Posterior cingulate gyrus (tissue), 11 donors: ENCODE measurements around the gene RANBP1.
A peak's percentile ranks its signal among the peaks of the same experiment; 100 is the strongest.

Source experiments
- DNase-seq, 10 donors: peaks; one replicate each; pipeline versions ENCODE4 v3.0.0 to v3.0.0-alpha.2; 2020 to 2021; ENCODE audit warnings: mixed read lengths in 3 of 10
- intact Hi-C: fragments of 100-400 bp; cut with DNase I; formaldehyde crosslinking; loops from one replicate; pipeline ENCODE4 v1.15.1; 2023

Gene RANBP1

DNA sequence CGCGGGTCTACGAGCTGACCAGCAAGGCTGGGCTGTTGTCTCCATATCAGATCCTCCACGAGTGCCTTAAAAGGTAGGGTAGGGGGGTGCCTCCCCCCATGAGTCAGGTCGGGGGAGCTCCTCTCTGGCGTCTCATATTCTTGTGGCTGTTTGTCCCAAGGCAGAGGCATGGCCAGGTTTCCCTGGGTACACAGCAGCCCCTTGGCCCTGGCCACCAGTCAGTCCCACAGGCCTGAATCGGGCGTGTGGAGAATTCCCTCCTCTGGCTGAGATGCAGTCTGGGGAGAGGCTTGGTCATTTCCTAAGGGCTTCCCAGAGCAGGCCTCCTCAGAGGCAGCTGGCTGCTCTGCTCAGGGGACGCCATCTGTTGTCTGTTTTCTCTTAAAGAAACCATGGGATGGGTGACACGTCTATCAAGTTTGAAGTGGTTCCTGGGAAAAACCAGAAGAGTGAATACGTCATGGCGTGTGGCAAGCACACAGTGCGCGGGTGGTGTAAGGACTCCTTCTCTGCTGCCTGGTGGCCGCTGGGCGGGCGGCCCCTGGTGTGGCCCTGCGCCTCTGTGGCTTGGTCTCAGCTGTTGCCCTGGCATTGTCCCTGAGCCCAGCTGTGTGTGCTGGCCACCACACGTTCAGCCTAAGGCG lies 9.6 kb upstream of the RANBP1 start:
- DNase-seq, result peak in 4 of 10 donors; percentile 38 to 89 (median 76)
- intact Hi-C loops, result no loop called here

- DNase-seq, result peak in 3 of 10 donors; percentile 48 to 69 (median 64)
- intact Hi-C loops, result no loop called here
Observed at GRCh38 chr22:20106849-20107237, 9.1 kb upstream of the RANBP1 start.

- intact Hi-C loops, result no loop called here
Observed at GRCh38 chr22:20107471-20107901, 8.4 kb upstream of the RANBP1 start.

GRCh38 chr22:20107951-20108756 lies 7.8 kb upstream of the RANBP1 start:
- DNase-seq, result peak in 3 of 10 donors; percentile 56 to 65 (median 62)
- intact Hi-C loops, result no loop called here

More at GRCh38 chr22:20107471-20107901, 8.4 kb upstream of the RANBP1 start:
- peak in 3 of 10 donors; percentile 44 to 73 (median 69) for DNase-seq

GRCh38 chr22:20108757-20109230 lies 7.1 kb upstream of the RANBP1 start:
- intact Hi-C loops, result no loop called here

DNA sequence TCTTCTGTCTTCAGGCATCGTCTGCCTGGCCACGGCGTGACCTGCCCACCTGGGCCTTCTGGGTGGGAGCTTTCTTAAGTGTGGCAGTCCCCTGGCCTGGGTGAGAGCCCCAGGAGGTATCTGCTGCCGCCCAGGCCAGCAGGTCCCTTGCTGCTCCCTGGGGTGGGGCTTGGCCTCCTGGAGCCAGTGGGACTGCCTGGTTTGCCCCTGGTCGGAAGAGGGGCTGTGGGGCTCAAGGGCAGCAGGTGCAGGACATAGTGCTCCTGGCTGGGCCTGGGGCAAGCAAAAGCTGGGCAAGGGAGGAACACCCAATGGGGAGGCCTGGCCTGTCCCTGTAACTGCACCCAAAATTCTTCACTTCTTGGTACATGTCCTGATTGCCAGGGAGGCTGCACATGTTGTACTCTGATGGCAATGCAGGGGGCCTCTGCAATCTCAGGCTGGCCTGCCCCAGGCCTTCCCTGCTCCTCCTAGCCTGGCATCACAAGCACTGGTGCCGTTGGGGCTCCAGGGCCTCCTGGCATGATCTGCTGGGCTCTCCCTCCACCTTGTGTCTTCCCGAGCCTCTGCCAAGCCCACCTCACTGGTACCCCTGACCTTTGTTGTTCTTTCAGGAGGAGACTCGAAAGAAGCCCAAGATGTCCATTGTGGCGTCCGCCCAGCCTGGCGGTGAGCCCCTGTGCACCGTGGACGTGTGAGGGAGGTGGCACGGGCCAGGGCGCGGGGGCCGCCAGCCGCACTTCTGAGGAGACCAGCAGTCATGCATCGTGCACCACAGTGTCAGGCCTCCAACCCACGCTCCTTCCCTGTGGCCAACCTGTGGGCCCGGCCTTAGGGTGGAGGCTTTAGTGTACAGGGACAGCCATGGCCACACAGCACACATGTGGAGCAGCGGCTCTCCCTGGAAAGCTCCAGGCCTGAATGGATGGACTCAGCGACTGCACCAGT lies 6.2 kb upstream of the RANBP1 start:
- intact Hi-C loops, result loop anchor here (10.0 kb wide), 2 partner anchors 85 to 135 kb away; partner anchors contain the start of gene TANGO2
- DNase-seq, result peak in 4 of 10 donors; percentile 8 to 83 (median 68)

More at GRCh38 chr22:20108757-20109230, 7.1 kb upstream of the RANBP1 start:
- DNase-seq, result peak in 2 of 10 donors; percentile 48 to 57

DNA sequence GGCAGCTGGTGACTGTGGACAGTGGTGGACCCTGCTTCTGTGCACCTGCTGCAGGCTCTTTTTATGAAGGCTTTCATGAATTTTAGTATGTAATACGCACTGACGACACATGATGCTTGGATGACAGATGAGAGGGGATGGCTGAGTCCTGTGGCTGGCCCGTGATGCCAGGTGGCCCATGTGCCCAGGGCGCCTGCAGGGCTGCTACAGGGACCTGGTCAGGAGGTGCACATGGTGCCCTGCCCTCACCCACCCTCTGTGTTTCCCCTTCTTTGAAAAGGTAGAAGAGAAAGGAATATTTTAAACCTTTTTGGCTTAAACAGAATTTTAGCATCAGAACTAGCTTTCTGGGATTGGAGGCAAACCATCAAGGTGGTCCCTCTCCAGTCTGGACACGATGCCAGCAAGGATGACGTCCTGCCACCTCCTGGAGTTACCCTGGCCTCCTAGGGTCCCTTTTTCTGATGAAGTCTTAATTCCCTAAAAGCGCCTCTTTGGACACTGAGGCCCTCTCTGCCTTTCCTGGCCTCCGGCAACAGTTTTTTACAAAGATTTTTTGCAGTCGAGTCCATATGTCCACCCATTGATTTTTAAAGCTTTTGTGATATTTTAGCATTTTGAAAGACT lies 5.4 kb upstream of the RANBP1 start:
- DNase-seq, result peak in 3 of 10 donors; percentile 4 to 72 (median 58)
- intact Hi-C loops, result loop anchor here (10.0 kb wide), 2 partner anchors 86 to 136 kb away; partner anchors contain the start of gene TANGO2

GRCh38 chr22:20111045-20111688 lies 4.7 kb upstream of the RANBP1 start:
- DNase-seq, result peak in 4 of 10 donors; percentile 1 to 76 (median 66)
- intact Hi-C loops, result loop anchor here (10.0 kb wide), 2 partner anchors 86 to 136 kb away; partner anchors contain the start of gene TANGO2

DNA sequence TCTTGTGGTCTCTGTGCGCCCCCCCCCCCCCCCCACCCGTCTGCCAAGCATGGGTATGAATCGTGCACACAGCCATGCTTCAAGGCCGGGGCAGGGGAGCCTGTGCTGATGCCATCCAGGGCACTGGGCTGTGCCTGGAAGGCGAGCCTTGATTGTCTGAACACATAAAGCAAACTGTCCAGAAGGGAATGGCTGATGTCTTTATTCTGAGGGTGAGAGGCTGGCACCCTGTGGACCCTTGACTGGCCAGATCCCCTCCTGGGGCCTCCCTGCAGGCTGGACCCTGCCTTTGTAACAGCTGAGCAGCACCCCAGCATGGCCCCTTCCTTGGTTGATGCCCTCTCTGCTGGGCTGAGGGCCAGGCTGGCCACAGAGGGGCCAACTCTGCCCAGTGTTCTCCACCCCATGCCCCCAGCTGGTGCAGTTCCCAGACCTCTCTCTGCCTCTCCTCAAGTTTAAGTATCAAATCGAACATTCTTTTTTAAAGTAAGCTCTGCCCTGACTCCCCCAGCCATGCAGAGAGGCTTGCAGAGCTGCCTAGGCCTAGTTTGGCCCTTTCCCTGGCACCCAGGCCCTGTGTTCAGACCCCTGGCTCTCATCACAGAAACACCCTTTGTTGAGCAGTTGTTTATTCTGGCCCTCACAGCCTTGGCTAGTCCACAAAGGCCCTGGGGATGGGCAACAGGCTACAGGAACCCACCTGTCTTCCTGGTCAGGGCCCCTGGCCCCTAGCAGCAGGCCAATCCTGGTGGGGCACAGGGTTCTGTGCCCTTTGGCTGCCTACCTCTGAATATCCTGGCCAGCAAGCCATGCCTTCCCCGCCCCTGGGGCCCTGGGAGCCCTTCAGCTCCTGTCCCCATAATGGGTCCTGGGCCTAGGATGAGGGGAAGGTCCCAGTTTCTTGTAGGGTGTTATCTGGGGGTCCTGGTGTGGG lies 3.9 kb upstream of the RANBP1 start:
- peak in 4 of 10 donors; percentile 15 to 76 (median 72) for DNase-seq
- intact Hi-C loops, result loop anchor here (10.0 kb wide), 2 partner anchors 87 to 137 kb away; partner anchors contain the start of gene TANGO2

GRCh38 chr22:20112623-20113511 lies 3.0 kb upstream of the RANBP1 start:
- peak in 4 of 10 donors; percentile 8 to 74 (median 62) for DNase-seq
- intact Hi-C loops, result loop anchor here (10.0 kb wide), 2 partner anchors 88 to 138 kb away; partner anchors contain the start of gene TANGO2

- DNase-seq, result peak in 4 of 10 donors; percentile 8 to 62 (median 60)
- intact Hi-C loops, result loop anchor here (10.0 kb wide), 2 partner anchors 89 to 139 kb away; partner anchors contain the start of gene TANGO2
Observed at GRCh38 chr22:20113551-20114310, 2.2 kb upstream of the RANBP1 start.

- intact Hi-C loops, result loop anchor here (10.0 kb wide), 2 partner anchors 90 to 140 kb away; partner anchors contain the start of gene TANGO2
Observed at GRCh38 chr22:20114506-20115475, 1.1 kb upstream of the RANBP1 start.

DNA sequence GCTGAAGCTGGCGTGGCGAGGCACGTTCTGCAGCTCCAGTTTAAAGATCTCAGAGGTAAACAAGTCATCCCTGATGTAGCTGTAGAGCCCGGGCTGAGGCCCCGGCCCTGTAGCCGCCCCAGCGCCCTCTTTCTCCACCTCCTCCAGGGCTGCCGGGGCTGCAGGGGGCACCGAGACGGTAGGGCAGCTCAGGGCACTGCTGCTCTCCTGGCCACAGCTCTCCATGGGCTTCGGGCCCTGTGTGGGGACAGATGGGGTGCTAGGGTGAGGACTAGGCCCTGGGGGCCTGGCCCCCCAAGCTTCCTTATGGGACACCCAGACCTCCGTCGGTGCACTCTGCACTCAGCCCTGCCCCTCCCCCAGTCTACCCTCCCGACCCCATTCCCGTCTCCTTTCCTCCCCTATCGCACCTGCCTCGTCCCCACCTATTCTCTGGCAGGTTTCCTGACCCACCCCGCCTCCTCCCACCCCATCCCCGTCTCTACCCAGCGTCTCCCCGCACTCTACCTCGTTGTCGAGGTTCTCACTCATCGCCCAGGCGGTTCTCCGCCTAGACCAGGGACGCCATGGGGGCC lies 559 bp downstream of the RANBP1 start:
- DNase-seq, result peak in 3 of 10 donors; percentile 54 to 79 (median 77)
- intact Hi-C loops, result loop anchor here (2.0 to 10.0 kb wide), 3 partner anchors 14 to 142 kb away; partner anchors contain the start of genes TANGO2 and ZDHHC8

More at GRCh38 chr22:20114506-20115475, 1.1 kb upstream of the RANBP1 start:
- peak in 4 of 10 donors; percentile 6 to 77 (median 60) for DNase-seq
